Suprapubic skin (tissue), 3 donors: ENCODE results near the gene NPHP1.

Experiments used
- EP300 ChIP-seq: sonication (generic); formaldehyde crosslinking; IDR thresholded peaks from one replicate; pipeline ENCODE4 v1.6.1; 2017; ENCODE audit warnings: antibody characterized with exemption
- POLR2A ChIP-seq, 2 donors: fragments of 450-650 bp; IDR thresholded peaks; one replicate each; pipeline ENCODE4 v1.6.1; 2017; ENCODE audit warnings: antibody characterized with exemption in 2 of 2, mild to moderate bottlenecking in 2 of 2, moderate library complexity in 2 of 2
- TF ChIP-seq, protein P1 (sequence below), 2 donors: fragments of 200-600 bp in 1 of 2; fragments of 450-650 bp in 1 of 2; sonication (generic) in 1 of 2; IDR thresholded peaks; one replicate each; pipeline ENCODE4 v1.5.1; 2016 to 2019; ENCODE audit warnings: antibody characterized with exemption in 2 of 2, mild to moderate bottlenecking in 1 of 2, moderate library complexity in 1 of 2

DNA sequence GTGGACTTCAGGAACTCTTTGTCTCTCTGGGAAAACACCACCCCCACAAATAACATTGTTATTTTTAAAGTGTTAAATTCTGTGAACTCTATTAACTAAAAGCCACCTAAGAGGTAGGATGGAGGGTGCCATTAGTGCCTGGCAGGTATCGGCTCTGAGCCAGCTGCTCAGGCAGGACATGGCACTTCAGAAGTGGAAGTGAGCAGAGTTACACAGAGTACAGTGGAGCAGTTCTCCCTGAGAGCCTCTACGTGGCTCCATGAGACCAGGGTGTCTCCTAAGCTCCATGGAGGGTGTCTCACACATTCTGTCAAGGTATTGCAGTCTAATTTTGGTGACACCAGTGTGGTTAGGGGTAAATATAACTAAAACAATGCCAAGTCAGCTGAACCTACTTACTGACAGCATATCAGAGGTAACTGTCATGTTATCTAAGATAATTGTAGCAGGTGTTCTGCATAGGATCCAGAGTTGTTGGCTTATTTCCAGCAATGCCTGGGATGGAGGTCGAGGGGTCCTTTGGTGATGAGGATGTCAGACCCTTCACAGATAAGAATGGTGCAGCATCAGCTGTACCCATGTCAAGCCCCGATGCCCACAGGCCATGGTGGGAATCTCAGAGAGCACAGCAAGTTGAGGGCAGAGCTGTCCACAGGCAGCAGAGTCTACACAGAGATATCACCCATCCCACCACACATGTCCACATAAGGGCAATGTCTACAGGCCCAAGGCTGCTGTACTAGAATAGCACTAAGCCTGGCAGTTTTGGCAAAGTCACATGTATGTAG, 80.6 kb downstream of the NPHP1 start:
- TF ChIP-seq, protein P1, sequence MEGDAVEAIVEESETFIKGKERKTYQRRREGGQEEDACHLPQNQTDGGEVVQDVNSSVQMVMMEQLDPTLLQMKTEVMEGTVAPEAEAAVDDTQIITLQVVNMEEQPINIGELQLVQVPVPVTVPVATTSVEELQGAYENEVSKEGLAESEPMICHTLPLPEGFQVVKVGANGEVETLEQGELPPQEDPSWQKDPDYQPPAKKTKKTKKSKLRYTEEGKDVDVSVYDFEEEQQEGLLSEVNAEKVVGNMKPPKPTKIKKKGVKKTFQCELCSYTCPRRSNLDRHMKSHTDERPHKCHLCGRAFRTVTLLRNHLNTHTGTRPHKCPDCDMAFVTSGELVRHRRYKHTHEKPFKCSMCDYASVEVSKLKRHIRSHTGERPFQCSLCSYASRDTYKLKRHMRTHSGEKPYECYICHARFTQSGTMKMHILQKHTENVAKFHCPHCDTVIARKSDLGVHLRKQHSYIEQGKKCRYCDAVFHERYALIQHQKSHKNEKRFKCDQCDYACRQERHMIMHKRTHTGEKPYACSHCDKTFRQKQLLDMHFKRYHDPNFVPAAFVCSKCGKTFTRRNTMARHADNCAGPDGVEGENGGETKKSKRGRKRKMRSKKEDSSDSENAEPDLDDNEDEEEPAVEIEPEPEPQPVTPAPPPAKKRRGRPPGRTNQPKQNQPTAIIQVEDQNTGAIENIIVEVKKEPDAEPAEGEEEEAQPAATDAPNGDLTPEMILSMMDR (IDR thresholded peaks at IDR 0.05): no peak
- TF ChIP-seq POLR2A (IDR thresholded peaks at IDR 0.05) (no peak), EP300 (no peak)
